GM10248 (cell line): ENCODE results near the gene VWA5B1.
A peak's percentile ranks its signal among the peaks of the same experiment; 100 is the strongest.

Source experiments
- CTCF ChIA-PET: fragments of 300-600 bp; sonication (Branson Sonifier 250); formaldehyde crosslinking; extraction: SDS; loops from one replicate; lab custom pipeline; 2021; ENCODE audit warnings: antibody characterized with exemption; lab: Yijun Ruan, JAX
- POLR2A ChIA-PET: fragments of 350-650 bp; sonication (Branson Sonifier 250); formaldehyde crosslinking; extraction: SDS; loops from one replicate; lab custom pipeline; 2020; ENCODE audit warnings: antibody characterized with exemption; lab: Yijun Ruan, JAX
- DNase-seq: peaks from one replicate; pipeline ENCODE4 v3.0.0; 2012; ENCODE audit errors: extremely low spot score
- TF ChIP-seq, protein P1 (sequence below): IDR thresholded peaks from 2 replicates; pipeline ENCODE4 v1.5.1; 2012; ENCODE audit warnings: mild to moderate bottlenecking, low read depth; ENCODE audit errors: extremely low read depth, missing control alignments, control extremely low read depth

The VWA5B1 gene

DNA sequence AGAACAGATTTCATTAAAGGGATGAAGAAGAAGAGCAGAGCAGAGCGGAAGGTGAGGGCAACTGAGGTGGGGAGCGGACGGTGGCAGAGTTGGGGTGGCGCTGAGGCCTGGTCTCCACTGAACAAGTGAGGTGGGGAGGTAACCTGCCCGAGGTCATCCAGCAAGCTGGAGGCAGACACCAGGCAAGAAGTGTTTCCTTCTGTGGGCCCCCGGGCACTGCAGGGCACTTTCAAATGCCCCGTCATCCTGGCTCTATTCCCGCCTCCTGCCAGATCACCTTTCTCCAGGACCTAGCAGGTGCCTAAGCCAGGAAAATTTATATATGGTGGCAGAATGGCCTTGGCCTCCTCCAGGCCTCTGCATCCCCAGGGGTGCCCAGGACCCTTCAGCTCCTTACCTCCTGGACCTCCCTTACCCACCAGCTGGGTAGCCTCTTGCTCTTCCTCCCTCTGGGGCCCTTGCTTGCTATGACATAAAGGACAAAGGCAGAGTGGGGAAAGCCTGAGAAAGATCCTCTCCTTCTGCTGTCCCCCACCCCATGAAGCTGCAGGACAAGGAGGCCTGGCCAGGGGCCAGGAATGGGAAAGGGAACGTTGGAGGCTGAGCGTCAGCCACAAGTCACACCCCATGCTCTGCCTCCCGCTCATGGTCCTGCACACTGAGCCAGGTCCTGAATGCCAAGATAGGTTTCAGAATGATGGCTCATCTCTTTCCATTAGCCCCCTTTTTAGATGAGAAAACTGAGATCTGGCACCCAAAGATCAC lies 29.0 kb downstream of the VWA5B1 start:
- POLR2A ChIA-PET, result no interaction called here
- CTCF ChIA-PET, result no interaction called here
- DNase-seq, result no peak
- TF ChIP-seq, protein P1, sequence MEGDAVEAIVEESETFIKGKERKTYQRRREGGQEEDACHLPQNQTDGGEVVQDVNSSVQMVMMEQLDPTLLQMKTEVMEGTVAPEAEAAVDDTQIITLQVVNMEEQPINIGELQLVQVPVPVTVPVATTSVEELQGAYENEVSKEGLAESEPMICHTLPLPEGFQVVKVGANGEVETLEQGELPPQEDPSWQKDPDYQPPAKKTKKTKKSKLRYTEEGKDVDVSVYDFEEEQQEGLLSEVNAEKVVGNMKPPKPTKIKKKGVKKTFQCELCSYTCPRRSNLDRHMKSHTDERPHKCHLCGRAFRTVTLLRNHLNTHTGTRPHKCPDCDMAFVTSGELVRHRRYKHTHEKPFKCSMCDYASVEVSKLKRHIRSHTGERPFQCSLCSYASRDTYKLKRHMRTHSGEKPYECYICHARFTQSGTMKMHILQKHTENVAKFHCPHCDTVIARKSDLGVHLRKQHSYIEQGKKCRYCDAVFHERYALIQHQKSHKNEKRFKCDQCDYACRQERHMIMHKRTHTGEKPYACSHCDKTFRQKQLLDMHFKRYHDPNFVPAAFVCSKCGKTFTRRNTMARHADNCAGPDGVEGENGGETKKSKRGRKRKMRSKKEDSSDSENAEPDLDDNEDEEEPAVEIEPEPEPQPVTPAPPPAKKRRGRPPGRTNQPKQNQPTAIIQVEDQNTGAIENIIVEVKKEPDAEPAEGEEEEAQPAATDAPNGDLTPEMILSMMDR, result no peak

DNA sequence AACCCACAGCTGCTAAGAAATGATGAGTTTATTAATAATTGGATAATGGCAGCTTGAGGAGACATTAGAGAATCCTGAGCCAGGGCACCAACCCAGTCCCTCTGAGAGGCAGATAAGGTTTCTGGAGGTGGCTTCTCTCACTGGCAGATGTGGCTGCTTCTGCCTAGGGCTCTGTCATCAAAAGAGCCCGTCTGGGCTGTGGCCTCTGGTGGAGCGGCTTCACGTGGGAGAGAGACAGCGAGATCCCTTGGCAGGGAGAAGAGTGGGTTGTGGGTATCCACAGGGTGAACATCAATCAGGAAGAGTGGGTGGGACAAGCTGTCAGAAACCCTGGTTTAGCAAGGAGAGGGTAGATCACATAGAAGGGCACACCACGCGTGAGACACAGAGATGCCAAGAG lies 30.0 kb downstream of the VWA5B1 start:
- TF ChIP-seq, protein P1, result no peak
- ChIA-PET POLR2A (no interaction called here), CTCF (interaction anchor here (1.5 kb wide), 1 partner anchor 41 kb away, joined by 4 read pairs; no protein-coding TSS in a partner anchor)
- DNase-seq, result no peak

DNA sequence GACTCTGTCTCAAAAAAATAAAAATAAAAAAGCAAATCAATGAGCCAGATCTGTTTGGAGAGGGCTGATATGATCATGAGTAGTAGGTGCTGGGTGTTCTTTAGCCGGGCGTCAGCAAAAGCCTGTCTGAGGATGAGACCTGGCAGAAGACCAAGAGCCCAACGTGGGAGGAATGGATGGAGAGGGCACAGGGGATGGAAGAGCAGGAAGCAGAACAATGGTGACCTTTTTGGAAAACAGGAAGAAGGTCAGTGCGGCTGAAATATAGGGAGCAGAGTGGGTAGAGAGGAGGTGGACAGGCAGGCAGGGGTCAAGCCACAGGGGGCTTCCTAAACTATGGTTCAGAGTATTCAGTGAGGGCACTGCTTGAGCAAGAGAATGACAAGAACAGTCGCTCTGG lies 30.9 kb downstream of the VWA5B1 start:
- ChIA-PET CTCF (interaction anchor here (1.5 kb wide), 1 partner anchor 40 kb away, joined by 4 read pairs; no protein-coding TSS in a partner anchor), POLR2A (no interaction called here)
- TF ChIP-seq, protein P1, result no peak
- no peak for DNase-seq

DNA sequence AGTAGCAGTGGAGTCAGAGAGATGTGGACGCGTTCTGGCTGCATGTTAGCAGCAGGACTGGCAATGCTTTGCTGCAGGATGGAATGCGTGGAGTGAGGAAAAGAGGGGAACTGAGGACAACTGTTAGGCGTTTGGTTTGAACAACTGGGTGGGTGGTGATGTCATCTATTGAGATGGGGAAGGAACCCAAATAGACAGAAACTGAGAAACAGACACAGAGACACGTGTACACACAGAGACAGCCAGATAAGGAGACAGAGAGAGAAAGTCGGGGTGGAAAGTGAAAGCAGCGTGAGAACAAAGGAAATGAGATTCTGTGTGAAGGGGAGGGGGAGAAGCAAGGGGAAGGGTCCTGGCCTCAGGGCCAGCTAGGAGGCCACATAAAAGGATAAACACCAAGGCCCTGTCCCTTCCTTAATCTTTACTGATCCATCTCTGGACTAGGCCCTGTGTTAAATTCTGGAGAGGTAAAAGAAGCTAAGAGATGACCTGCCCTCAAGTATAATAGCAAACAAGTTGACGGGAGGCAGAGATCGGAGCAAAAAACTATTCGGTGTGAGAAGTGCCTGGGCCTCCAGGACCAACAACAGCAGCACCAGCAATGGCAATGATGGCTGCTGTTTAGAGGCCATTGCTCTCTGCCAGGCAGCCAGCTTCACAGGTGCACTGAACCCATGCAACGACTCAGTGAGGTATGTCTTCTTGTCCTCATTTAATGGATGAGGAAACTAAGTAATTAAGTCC lies 31.6 kb downstream of the VWA5B1 start:
- ChIA-PET CTCF (no interaction called here), POLR2A (no interaction called here)
- peak; percentile 88 for DNase-seq
- TF ChIP-seq, protein P1, result no peak

DNA sequence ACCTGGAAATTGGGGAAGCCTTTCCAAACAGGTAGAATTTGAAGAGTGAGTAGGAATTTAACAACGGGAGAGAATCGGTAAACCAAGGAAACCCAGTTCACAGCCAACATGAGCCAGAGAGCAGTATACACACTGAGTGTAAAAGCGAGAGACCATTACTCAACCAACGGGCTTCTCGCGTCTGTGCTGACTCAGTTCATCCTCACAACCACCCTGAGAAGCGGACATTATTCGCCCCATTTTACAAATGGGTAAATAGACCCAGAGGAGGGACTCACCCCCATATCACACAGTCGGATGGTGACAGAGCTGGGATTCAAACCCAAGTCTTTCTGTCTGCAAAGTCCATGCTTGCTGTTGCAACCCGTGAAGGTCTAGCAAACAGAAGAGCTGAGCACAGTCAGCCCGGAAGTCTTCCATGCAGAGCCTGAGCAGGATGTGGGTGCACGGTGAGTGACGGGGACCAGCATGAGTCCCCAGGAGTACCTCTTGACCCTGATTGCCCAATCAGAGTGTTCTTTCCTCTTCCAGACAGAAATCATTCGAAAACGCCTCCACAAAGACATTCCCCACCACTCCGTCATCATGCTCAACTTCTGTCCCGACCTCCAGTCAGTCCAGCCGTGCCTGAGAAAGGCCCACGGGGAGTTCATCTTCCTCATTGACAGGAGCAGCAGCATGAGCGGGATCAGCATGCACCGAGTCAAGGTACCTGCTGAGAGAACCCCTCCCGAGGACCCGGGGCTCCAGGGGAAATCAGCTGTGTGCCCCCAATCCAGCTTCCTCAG lies 32.3 kb downstream of the VWA5B1 start:
- CTCF ChIA-PET, result interaction anchor here (0.8 to 2.1 kb wide), 2 partner anchors 10 to 17 kb away, joined by 3 to 9 read pairs; no protein-coding TSS in a partner anchor
- DNase-seq, result no peak
- POLR2A ChIA-PET, result interaction anchor here (0.6 kb wide), 1 partner anchor 10 kb away, joined by 3 read pairs; no protein-coding TSS in a partner anchor
- TF ChIP-seq, protein P1, result no peak

DNA sequence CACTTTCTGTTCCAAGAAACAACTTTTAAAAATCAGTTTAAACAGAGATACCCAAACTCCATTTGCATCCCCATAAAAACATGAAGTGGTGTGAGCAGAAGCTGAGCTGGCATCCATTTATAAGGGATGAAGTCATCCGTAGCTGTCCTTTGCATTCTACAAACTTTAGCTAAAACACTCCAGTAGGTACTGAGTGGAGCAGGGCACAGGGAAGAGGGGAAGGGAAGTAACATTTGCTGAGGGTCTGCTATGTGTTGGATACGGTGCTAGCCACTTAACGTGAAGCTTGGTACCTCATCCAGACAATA lies 32.9 kb downstream of the VWA5B1 start:
- no peak for DNase-seq
- TF ChIP-seq, protein P1, result no peak
- CTCF ChIA-PET, result interaction anchor here (0.8 to 2.1 kb wide), 2 partner anchors 9 to 16 kb away, joined by 3 to 9 read pairs; no protein-coding TSS in a partner anchor
- POLR2A ChIA-PET, result interaction anchor here (0.6 kb wide), 1 partner anchor 9 kb away, joined by 3 read pairs; no protein-coding TSS in a partner anchor
